HT1080 (cell line): ENCODE data around the gene HMCN2. TPM values are rescaled to one million over a fixed set of nuclear protein-coding genes. Genes with fewer than 3 reads are reported as not detected.

Experiments used
- DNase-seq: peaks from one replicate; pipeline ENCODE4 v3.0.0-alpha.2; 2015; ENCODE audit warnings: low read depth
- total RNA-seq: library from RNA; depleted of rRNA; stranded (reverse); fragments of >200 nt; shearing (Covaris generic); gene quantifications from 2 replicates; pipeline ENCODE4 v1.2.3, GENCODE V29; 2014

Gene HMCN2
- total RNA-seq, 1 experiment from 2014 or later: 0.48 TPM

GRCh38 chr9:130288926-130289690 is 23.5 kb downstream of the HMCN2 start:
- DNase-seq: no peak

GRCh38 chr9:130289711-130290241 is 24.2 kb downstream of the HMCN2 start:
- DNase-seq: no peak

- no peak for DNase-seq
These were observed 25.0 kb downstream of the HMCN2 start for GRCh38 chr9:130290291-130291181.

- DNase-seq: no peak
These were observed 25.9 kb downstream of the HMCN2 start for GRCh38 chr9:130291474-130291873.

GRCh38 chr9:130292106-130292505 is 26.5 kb downstream of the HMCN2 start:
- DNase-seq: no peak

- DNase-seq: no peak
These were observed 29.1 kb downstream of the HMCN2 start for GRCh38 chr9:130294664-130295063.

GRCh38 chr9:130295431-130295830 is 29.9 kb downstream of the HMCN2 start:
- no peak for DNase-seq

- DNase-seq: no peak
These were observed 30.6 kb downstream of the HMCN2 start for GRCh38 chr9:130295945-130296782.

- DNase-seq: no peak
These were observed 31.2 kb downstream of the HMCN2 start for GRCh38 chr9:130296783-130297055.

GRCh38 chr9:130297371-130297770 is 31.8 kb downstream of the HMCN2 start:
- DNase-seq: no peak

GRCh38 chr9:130298662-130299279 is 33.2 kb downstream of the HMCN2 start:
- no peak for DNase-seq

GRCh38 chr9:130299785-130300615 is 34.4 kb downstream of the HMCN2 start:
- DNase-seq: no peak

- no peak for DNase-seq
These were observed 35.2 kb downstream of the HMCN2 start for GRCh38 chr9:130300739-130301138.

- no peak for DNase-seq
These were observed 36.1 kb downstream of the HMCN2 start for GRCh38 chr9:130301483-130302286.

- no peak for DNase-seq
These were observed 37.4 kb downstream of the HMCN2 start for GRCh38 chr9:130302785-130303612.

- DNase-seq: no peak
These were observed 38.1 kb downstream of the HMCN2 start for GRCh38 chr9:130303613-130304055.

GRCh38 chr9:130304116-130304515 is 38.6 kb downstream of the HMCN2 start:
- DNase-seq: no peak

GRCh38 chr9:130304643-130305042 is 39.1 kb downstream of the HMCN2 start:
- DNase-seq: no peak
